HCT116 (cell line): ENCODE measurements around the gene XK. TPM values are rescaled to one million over a fixed set of nuclear protein-coding genes. Genes with fewer than 3 reads are reported as not detected.
"Not testable (repeated sequence)": the region's sequence is repeated elsewhere in the genome, so short reads cannot be mapped to it uniquely, and the experiment has no call there.

Experiments
- ATAC-seq: fragments of 200-7000 bp; cut with Tn5 transposase; 2 replicates; pipeline ENCODE4 v1.9.1; 2020; ENCODE audit warnings: mild to moderate bottlenecking, moderate library complexity
- BruUV-seq: library from RNA; stranded (reverse); fragments of 400-500 nt; replicated peaks from 2 replicates; lab custom pipeline; 2021; lab: Mats Ljungman, UMichigan
- CTCF ChIA-PET: fragments of 300-600 bp; sonication (Branson Sonifier 250); formaldehyde crosslinking; loops from one replicate; lab custom pipeline; 2021; ENCODE audit warnings: antibody characterized with exemption; lab: Charles Lee
- POLR2A ChIA-PET: fragments of 300-600, 350-600 bp; sonication (Branson Sonifier 250); formaldehyde crosslinking; loops from one replicate; lab custom pipeline; 2021; ENCODE audit warnings: antibody characterized with exemption; lab: Charles Lee
- RAD21 ChIA-PET, 2 experiments: fragments of 300-600 bp; sonication (Branson Sonifier 250); formaldehyde crosslinking; loops; one replicate each; lab custom pipeline; 2023; ENCODE audit warnings: low total read pairs in 2 of 2; ENCODE audit not compliant: uncharacterized antibody in 2 of 2, unreplicated experiment in 2 of 2, low non-redundant PET in 1 of 2; lab: Charles Lee
- DNase-seq: peaks from one replicate; pipeline ENCODE4 v3.0.0-alpha.2; 2010; ENCODE audit warnings: low read depth, low spot score
- H2AFZ ChIP-seq: fragments of 200-600 bp; shearing (Covaris generic), sonication (generic); 2 replicates; pipeline ENCODE4 v1.6.1; 2017; ENCODE audit warnings: low read depth, mixed run types, mixed read lengths, antibody characterized with exemption, low read length; ENCODE audit not compliant: poor library complexity, severe bottlenecking
- H3K27ac ChIP-seq: 2 replicates; pipeline ENCODE4 v1.5.1; 2012; ENCODE audit warnings: low read depth, low read length
- H3K27me3 ChIP-seq: fragments of 200-600 bp; sonication (generic); 2 replicates; pipeline ENCODE4 v1.6.1; 2016; ENCODE audit warnings: mixed run types, low read length, mixed read lengths; ENCODE audit not compliant: insufficient read depth
- H3K36me3 ChIP-seq, 2 experiments: fragments of 200-500 bp in 1 of 2; fragments of 200-600 bp in 1 of 2; sonication (Bioruptor generic) in 1 of 2; sonication (generic) in 1 of 2; 2 replicates each; pipeline versions ENCODE4 v1.5.1 to v1.6.1; 2014 to 2016; ENCODE audit warnings: low read length in 2 of 2, inconsistent platforms in 1 of 2, mixed read lengths in 1 of 2, mixed run types in 1 of 2; ENCODE audit not compliant: insufficient read depth in 2 of 2, control insufficient read depth in 1 of 2
- H3K4me1 ChIP-seq, 2 experiments: fragments of 200-600 bp in 1 of 2; sonication (generic) in 1 of 2; 2 replicates each; pipeline versions ENCODE4 v1.5.1 to v1.6.1; 2012 to 2017; ENCODE audit warnings: low read length in 2 of 2, inconsistent platforms in 1 of 2, mild to moderate bottlenecking in 1 of 2, mixed read lengths in 1 of 2, mixed run types in 1 of 2, moderate library complexity in 1 of 2; ENCODE audit not compliant: insufficient read depth in 2 of 2, control insufficient read depth in 1 of 2
- H3K4me2 ChIP-seq: fragments of 200-600 bp; sonication (generic); 2 replicates; pipeline ENCODE4 v1.6.1; 2017; ENCODE audit warnings: mixed run types, low read length, mixed read lengths
- H3K4me3 ChIP-seq, 2 experiments: fragments of 200-600 bp in 1 of 2; sonication (generic) in 1 of 2; replicated peaks in 1 of 2; 2 replicates each; pipeline ENCODE4 v1.5.1; 2011 to 2016; ENCODE audit warnings: low read length in 2 of 2, control low read depth in 1 of 2, low read depth in 1 of 2, mild to moderate bottlenecking in 1 of 2, mixed read lengths in 1 of 2, mixed run types in 1 of 2
- H3K79me2 ChIP-seq: fragments of 200-600 bp; sonication (generic); 2 replicates; pipeline ENCODE4 v1.6.1; 2017; ENCODE audit warnings: mild to moderate bottlenecking, mixed run types, low read length, moderate library complexity, mixed read lengths; ENCODE audit not compliant: insufficient read depth
- H3K9ac ChIP-seq: fragments of 200-600 bp; sonication (generic); 2 replicates; pipeline ENCODE4 v1.6.1; 2016; ENCODE audit warnings: low read length, mixed read lengths
- H3K9me2 ChIP-seq: fragments of 200-600 bp; sonication (generic), shearing (Covaris generic); 2 replicates; pipeline ENCODE4 v1.6.1; 2017; ENCODE audit warnings: mixed run types, mild to moderate bottlenecking, moderate library complexity; ENCODE audit not compliant: insufficient read depth
- H3K9me3 ChIP-seq, 2 experiments: fragments of 200-500 bp in 1 of 2; fragments of 200-600 bp in 1 of 2; sonication (Bioruptor generic) in 1 of 2; sonication (generic) in 1 of 2; 2 replicates each; pipeline ENCODE4 v1.6.1; 2014 to 2017; ENCODE audit warnings: low read length in 2 of 2, mixed read lengths in 2 of 2, inconsistent platforms in 1 of 2, low read depth in 1 of 2, mild to moderate bottlenecking in 1 of 2, mixed run types in 1 of 2, moderate library complexity in 1 of 2; ENCODE audit not compliant: control insufficient read depth in 1 of 2, insufficient read depth in 1 of 2
- H4K20me1 ChIP-seq: fragments of 200-600 bp; sonication (generic), shearing (Covaris generic); 2 replicates; pipeline ENCODE4 v1.6.1; 2017; ENCODE audit warnings: mixed run types, mild to moderate bottlenecking, moderate library complexity; ENCODE audit not compliant: insufficient read depth
- CTCF ChIP-seq, 3 experiments: fragments of 200-600 bp in 1 of 3; sonication (generic) in 1 of 3; IDR thresholded peaks in 2 of 3; conservative IDR thresholded peaks in 1 of 3; 2 replicates each; pipeline ENCODE4 v1.5.1; 2012 to 2017; ENCODE audit warnings: low read depth in 2 of 3, low read length in 2 of 3, antibody characterized with exemption in 1 of 3, borderline replicate concordance in 1 of 3, control low read depth in 1 of 3, mild to moderate bottlenecking in 1 of 3, mixed read lengths in 1 of 3, mixed run types in 1 of 3, moderate library complexity in 1 of 3; ENCODE audit not compliant: insufficient read depth in 1 of 3
- FOSL1 ChIP-seq: IDR thresholded peaks from 2 replicates; pipeline ENCODE4 v1.6.1; 2012; ENCODE audit warnings: low read depth
- intact Hi-C: fragments of 100-400 bp; cut with micrococcal nuclease; formaldehyde crosslinking; loops from 2 replicates; pipeline ENCODE4 v1.10.0; 2022
- total RNA-seq: library from RNA; stranded (reverse); gene quantifications from one replicate; pipeline ENCODE4 v1.2.1, GENCODE V29; 2021; ENCODE audit not compliant: unreplicated experiment

Gene XK
- total RNA-seq, 1 experiment from 2014 or later: 2.6 TPM

GRCh38 chrX:37646254-37646653 is 39.3 kb upstream of the XK start:
- Histone ChIP-seq H3K27me3 (no peaks in the 10 kb centered on the region), H3K9me3 (no peaks in the 10 kb centered on the region)
- CTCF ChIA-PET: no interaction called here
- TF ChIP-seq CTCF (IDR thresholded peaks at IDR 0.05 in 2 of 3, conservative IDR thresholded peaks at IDR 0.05 in 1 of 3; ENCODE audit: borderline replicate concordance in 1 of 3, insufficient read depth in 1 of 3, low read depth in 2 of 3, low read length in 2 of 3) (peak in 2 of 3 experiments; percentile 15 to 33; a peak in 2 of 6 replicates), FOSL1 (no peak)
- TF ChIP-seq, all 23 proteins: peak for 1
- Histone ChIP-seq H3K4me1 (peaks cover 2 to 15% of the 10 kb centered on the region in 2 experiments; a peak in 3 of 4 replicates), H3K79me2 (no peaks in the 10 kb centered on the region), H3K36me3 (no peaks in the 10 kb centered on the region), H3K9ac (no peak overlapping the region), H2AFZ (no peak overlapping the region), H3K4me2 (no peak overlapping the region), H3K27ac (no peak overlapping the region), H3K9me2 (no peaks in the 10 kb centered on the region), H4K20me1 (no peaks in the 10 kb centered on the region), H3K4me3 (no peak overlapping the region)
- ChIA-PET RAD21 (no interaction called here), POLR2A (no interaction called here)
- DNase-seq: no peak
- ATAC-seq: no peak
- no TSS peak for BruUV-seq
- intact Hi-C loops: no loop called here

GRCh38 chrX:37650879-37651278 is 34.7 kb upstream of the XK start:
- CTCF ChIA-PET, H3K27ac ChIP-seq, H3K9me2 ChIP-seq, H3K79me2 ChIP-seq, H3K27me3 ChIP-seq, BruUV-seq, H3K9me3 ChIP-seq, RAD21 ChIA-PET, H3K9ac ChIP-seq, H3K4me3 ChIP-seq, POLR2A ChIA-PET, ATAC-seq, DNase-seq, intact Hi-C loops, H3K36me3 ChIP-seq, H2AFZ ChIP-seq, H4K20me1 ChIP-seq, H3K4me2 ChIP-seq, H3K4me1 ChIP-seq: not testable (repeated sequence)
